Measurements from ENCODE around the gene PARP14. TPM values are rescaled to one million over a fixed set of nuclear protein-coding genes. Genes with fewer than 3 reads are reported as not detected.

PARP14 gene
- total and polyA plus RNA-seq, 7 donors, result 2.2 to 10.0 (median 6.0) TPM

DNA sequence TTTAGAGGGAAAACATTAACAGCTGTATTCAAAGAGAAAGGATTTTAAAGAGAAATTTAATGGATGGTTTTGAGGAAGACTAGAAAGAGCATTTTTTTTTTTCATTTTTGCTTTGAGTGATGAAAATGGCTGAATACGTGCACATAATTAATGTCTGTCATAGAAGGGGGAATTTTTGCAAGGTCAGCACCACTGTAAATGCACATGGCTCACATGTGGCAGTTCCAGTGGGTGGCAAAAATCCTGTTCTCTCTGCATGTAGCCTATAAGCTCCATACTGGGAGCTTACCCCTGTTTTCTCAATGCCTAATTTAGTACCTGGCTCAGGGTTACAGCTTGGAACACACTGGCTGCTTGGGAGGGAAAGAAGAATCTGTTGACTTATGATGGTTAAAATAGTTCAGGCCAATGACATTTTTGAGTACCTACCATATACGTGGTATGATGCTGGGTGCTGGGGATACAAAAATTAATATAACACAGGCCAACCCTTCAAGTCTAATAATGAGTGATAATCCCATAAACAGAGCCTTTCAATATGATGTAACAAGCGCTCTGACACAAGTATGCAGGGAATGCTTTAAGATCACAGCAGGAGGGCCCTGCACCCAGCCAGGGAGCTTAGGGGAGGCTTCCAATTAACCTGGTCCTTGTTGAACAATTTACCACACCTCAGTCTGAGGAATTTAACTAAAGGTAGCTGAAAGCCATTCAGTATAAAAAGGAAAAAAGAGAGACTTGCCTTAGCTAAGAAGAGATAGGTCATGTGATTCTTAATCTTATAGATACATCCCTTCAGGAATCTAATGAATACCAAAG, 80.0 kb downstream of the PARP14 start:
- H3K4me1 ChIP-seq, result peaks cover 21% of the 10 kb centered on the region
- peak overlapping the region; percentile 17 for H3K27ac ChIP-seq
- no peaks in the 10 kb centered on the region for H3K27me3 ChIP-seq (ENCODE audit: insufficient read depth in 3 of 3, low read length in 2 of 3)
- no peak for TF ChIP-seq CTCF (IDR thresholded peaks at IDR 0.05)
- 51 to 70% (median 51%) methylated on average over 3 of the region's 3 CpGs for WGBS, 3 donors
- peak in 3 of 4 donors; percentile 14 to 47 (median 32) for ATAC-seq
- H3K36me3 ChIP-seq (ENCODE audit: insufficient read depth in 1 of 2, low read depth in 1 of 2), result peaks cover 0 to 53% of the 10 kb centered on the region in 2 donors
- H3K9me3 ChIP-seq, result no peaks in the 10 kb centered on the region
- intact Hi-C loops (cut with DNase I), result no loop called here
- DNase-seq, result no peak
- H3K4me3 ChIP-seq, result no peak overlapping the region

DNA sequence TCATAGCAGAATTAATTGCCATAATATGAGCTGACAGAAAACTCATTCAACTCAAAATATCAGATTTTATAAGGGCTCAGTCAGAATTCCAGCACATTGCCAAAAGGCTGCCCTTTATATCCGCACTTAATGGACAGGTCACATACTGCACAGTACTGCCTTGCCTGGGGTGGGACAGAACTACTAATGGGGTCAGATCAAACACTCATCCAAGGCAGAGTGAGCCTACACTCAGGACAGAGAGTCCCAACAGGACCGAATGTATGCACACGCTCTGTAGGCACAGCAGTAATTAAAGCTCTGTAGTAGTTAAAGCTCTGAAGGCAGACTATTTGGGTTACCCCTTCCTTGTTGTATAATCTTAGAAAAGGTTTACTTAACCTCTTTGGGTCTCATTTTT, 85.8 kb downstream of the PARP14 start:
- WGBS, 3 donors, result 51 to 81% (median 71%) methylated on average over 3 of the region's 3 CpGs
- Histone ChIP-seq H3K4me3 (no peak overlapping the region), H3K27me3 (ENCODE audit: insufficient read depth in 3 of 3, low read length in 2 of 3) (no peaks in the 10 kb centered on the region), H3K36me3 (ENCODE audit: insufficient read depth in 1 of 2, low read depth in 1 of 2) (peaks cover 4 to 54% of the 10 kb centered on the region in 2 donors), H3K4me1 (peaks cover 28% of the 10 kb centered on the region), H3K27ac (no peak overlapping the region), H3K9me3 (no peaks in the 10 kb centered on the region)
- DNase-seq (no peak), ATAC-seq (peak in 3 of 4 donors; percentile 47 to 53 (median 53))
- TF ChIP-seq CTCF (IDR thresholded peaks at IDR 0.05), result no peak
- intact Hi-C loops (cut with DNase I), result no loop called here

GRCh38 chr3:122767540-122768372, 87.1 kb downstream of the PARP14 start:
- 79 to 90% (median 88%) methylated on average over 3 of the region's 3 CpGs for WGBS, 3 donors
- Histone ChIP-seq H3K9me3 (no peaks in the 10 kb centered on the region), H3K27me3 (ENCODE audit: insufficient read depth in 3 of 3, low read length in 2 of 3) (no peaks in the 10 kb centered on the region), H3K4me1 (peaks cover 38% of the 10 kb centered on the region), H3K4me3 (no peak overlapping the region), H3K36me3 (ENCODE audit: insufficient read depth in 1 of 2, low read depth in 1 of 2) (peaks cover 4 to 50% of the 10 kb centered on the region in 2 donors), H3K27ac (peak overlapping the region; percentile 71)
- ATAC-seq (peak; percentile 55 to 69 (median 68)), DNase-seq (no peak)
- intact Hi-C loops (cut with DNase I), result no loop called here
- no peak for TF ChIP-seq CTCF (IDR thresholded peaks at IDR 0.05)

GRCh38 chr3:122770521-122771202, 90.0 kb downstream of the PARP14 start:
- no peaks in the 10 kb centered on the region for H3K27me3 ChIP-seq (ENCODE audit: insufficient read depth in 3 of 3, low read length in 2 of 3)
- H3K36me3 ChIP-seq (ENCODE audit: insufficient read depth in 1 of 2, low read depth in 1 of 2), result peaks cover 6 to 42% of the 10 kb centered on the region in 2 donors
- 87 to 90% (median 89%) methylated on average over 5 of the region's 5 CpGs for WGBS, 3 donors
- no peaks in the 10 kb centered on the region for H3K9me3 ChIP-seq
- TF ChIP-seq CTCF (IDR thresholded peaks at IDR 0.05), result no peak
- intact Hi-C loops (cut with DNase I), result no loop called here
- H3K4me1 ChIP-seq, result peaks cover 48% of the 10 kb centered on the region
- ATAC-seq (no peak), DNase-seq (no peak)
- no peak overlapping the region for H3K4me3 ChIP-seq
- H3K27ac ChIP-seq, result peak overlapping the region; percentile 71
